Kidney (tissue), 14 donors: Measurements from ENCODE around the gene FIBCD1. TPM values are rescaled to one million over a fixed set of nuclear protein-coding genes. Genes with fewer than 3 reads are reported as not detected.

Source experiments
- DNase-seq, 5 donors: peaks; one replicate each; pipeline ENCODE4 v3.0.0-alpha.2; 2013 to 2020
- FAIRE-seq: peaks from 2 replicates; lab custom pipeline; 2012; peaks lifted over from hg19 to GRCh38; lab: Jason Lieb, UNC
- H3K27ac ChIP-seq, 2 donors: one replicate each; pipeline ENCODE4 v1.7.0; 2013; ENCODE audit warnings: low read depth in 2 of 2, low read length in 2 of 2, inconsistent platforms in 1 of 2
- H3K27me3 ChIP-seq: one replicate; pipeline ENCODE4 v1.7.1; 2013; ENCODE audit warnings: low read length, inconsistent platforms; ENCODE audit not compliant: control insufficient read depth, insufficient read depth
- H3K36me3 ChIP-seq, 3 donors: one replicate each; pipeline versions ENCODE4 v1.7.0 to v1.7.1; 2013; ENCODE audit warnings: low read length in 3 of 3, control low read depth in 1 of 3, inconsistent platforms in 1 of 3; ENCODE audit not compliant: insufficient read depth in 3 of 3, control insufficient read depth in 2 of 3
- H3K4me1 ChIP-seq, 3 donors: one replicate each; pipeline versions ENCODE4 v1.7.0 to v1.7.1; 2013; ENCODE audit warnings: low read length in 3 of 3, inconsistent platforms in 1 of 3, low read depth in 1 of 3; ENCODE audit not compliant: control insufficient read depth in 2 of 3, insufficient read depth in 2 of 3
- H3K4me3 ChIP-seq, 3 donors: one replicate each; pipeline versions ENCODE4 v1.7.0 to v1.8.1; 2013; ENCODE audit warnings: low read length in 3 of 3, control low read depth in 1 of 3, inconsistent platforms in 1 of 3
- H3K9ac ChIP-seq, 3 donors: one replicate each; pipeline versions ENCODE4 v1.7.0 to v1.7.1; 2013; ENCODE audit warnings: low read length in 3 of 3, control low read depth in 1 of 3, inconsistent platforms in 1 of 3
- H3K9me3 ChIP-seq, 3 donors: one replicate each; pipeline versions ENCODE4 v1.7.0 to v1.7.1; 2013; ENCODE audit warnings: low read length in 3 of 3, control low read depth in 1 of 3, inconsistent platforms in 1 of 3; ENCODE audit not compliant: control insufficient read depth in 2 of 3, insufficient read depth in 1 of 3
- intact Hi-C: fragments of 100-400 bp; cut with DNase I; formaldehyde crosslinking; loops from one replicate; pipeline ENCODE4 v1.11.1; 2022
- polyA plus RNA-seq: library from polyadenylated mRNA; stranded (reverse); fragments of 350-450 nt; fragmentation: Illumina TruSeq; extraction: RNeasy Lipid Tissue Mini Kit (QIAGEN cat#74804); gene quantifications from one replicate; pipeline ENCODE4 v1.2.3, GENCODE V29; 2014; ENCODE audit warnings: low read depth, low replicate concordance; ENCODE audit not compliant: insufficient read depth
- total RNA-seq: library from RNA; stranded (reverse); fragmentation: NEBNext Ultra II Directional; extraction: Animal tissue kit (Norgen Biotek cat#: 25700); gene quantifications from one replicate; pipeline ENCODE4 v1.2.1, GENCODE V29; 2021
- TF ChIP-seq, protein P1 (sequence below): IDR thresholded peaks from 3 replicates; pipeline ENCODE4 v1.5.1; 2012; ENCODE audit warnings: mild to moderate bottlenecking, moderate library complexity, borderline replicate concordance; ENCODE audit not compliant: insufficient read depth; ENCODE audit errors: extremely low read depth
- donor health status: control.
- donor health status: control.
- donor health status: control.
- donor health status: control.
- donor health status: control.
- donor health status: DM: yes; HTN: yes; CAD: no.
- donor health status: Normal renal cell carcinoma (clear cell type).

FIBCD1 gene
- total and polyA plus RNA-seq, 2 donors from 2014 or later, result 0.25 TPM; not detected in 1

- Histone ChIP-seq H3K27ac (no peak overlapping the region), H3K4me1 (no peaks in the 10 kb centered on the region), H3K36me3 (no peaks in the 10 kb centered on the region), H3K9ac (no peak overlapping the region), H3K27me3 (no peaks in the 10 kb centered on the region), H3K4me3 (no peak overlapping the region), H3K9me3 (no peaks in the 10 kb centered on the region)
- TF ChIP-seq, protein P1, sequence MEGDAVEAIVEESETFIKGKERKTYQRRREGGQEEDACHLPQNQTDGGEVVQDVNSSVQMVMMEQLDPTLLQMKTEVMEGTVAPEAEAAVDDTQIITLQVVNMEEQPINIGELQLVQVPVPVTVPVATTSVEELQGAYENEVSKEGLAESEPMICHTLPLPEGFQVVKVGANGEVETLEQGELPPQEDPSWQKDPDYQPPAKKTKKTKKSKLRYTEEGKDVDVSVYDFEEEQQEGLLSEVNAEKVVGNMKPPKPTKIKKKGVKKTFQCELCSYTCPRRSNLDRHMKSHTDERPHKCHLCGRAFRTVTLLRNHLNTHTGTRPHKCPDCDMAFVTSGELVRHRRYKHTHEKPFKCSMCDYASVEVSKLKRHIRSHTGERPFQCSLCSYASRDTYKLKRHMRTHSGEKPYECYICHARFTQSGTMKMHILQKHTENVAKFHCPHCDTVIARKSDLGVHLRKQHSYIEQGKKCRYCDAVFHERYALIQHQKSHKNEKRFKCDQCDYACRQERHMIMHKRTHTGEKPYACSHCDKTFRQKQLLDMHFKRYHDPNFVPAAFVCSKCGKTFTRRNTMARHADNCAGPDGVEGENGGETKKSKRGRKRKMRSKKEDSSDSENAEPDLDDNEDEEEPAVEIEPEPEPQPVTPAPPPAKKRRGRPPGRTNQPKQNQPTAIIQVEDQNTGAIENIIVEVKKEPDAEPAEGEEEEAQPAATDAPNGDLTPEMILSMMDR, result no peak
- intact Hi-C loops, result no loop called here
- FAIRE-seq, result no peak
- DNase-seq, result peak in 1 of 5 donors; percentile 43
Measured at GRCh38 chr9:130982636-130983358, 43.8 kb upstream of the FIBCD1 start.

DNA sequence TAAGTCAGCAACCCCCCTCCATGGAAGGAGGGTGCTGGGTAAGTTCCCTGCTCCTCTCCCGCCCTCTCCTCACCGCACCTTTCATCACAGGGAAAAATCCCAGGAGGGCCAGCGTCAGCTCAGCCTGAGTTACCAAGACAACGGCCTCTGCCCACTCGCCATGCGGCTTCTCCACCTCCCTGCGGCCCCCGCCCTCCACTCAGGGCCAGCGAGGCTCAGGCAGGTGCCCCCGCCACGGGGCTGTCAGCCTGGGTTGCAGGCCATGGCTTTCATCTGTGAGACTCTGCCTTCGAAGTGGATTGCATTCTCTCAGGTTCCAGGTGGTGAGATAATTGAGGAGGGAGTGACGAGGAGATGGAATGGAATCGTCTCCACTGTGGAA lies 42.7 kb upstream of the FIBCD1 start:
- Histone ChIP-seq H3K27ac (no peak overlapping the region), H3K9ac (no peak overlapping the region), H3K36me3 (no peaks in the 10 kb centered on the region), H3K4me3 (no peak overlapping the region), H3K9me3 (no peaks in the 10 kb centered on the region), H3K27me3 (no peaks in the 10 kb centered on the region), H3K4me1 (no peaks in the 10 kb centered on the region)
- DNase-seq (peak in 4 of 5 donors; percentile 46 to 72 (median 66)), FAIRE-seq (no peak)
- intact Hi-C loops, result no loop called here
- TF ChIP-seq, protein P1, result no peak

- Histone ChIP-seq H3K9ac (no peak overlapping the region), H3K36me3 (no peaks in the 10 kb centered on the region), H3K27me3 (no peaks in the 10 kb centered on the region), H3K9me3 (no peaks in the 10 kb centered on the region), H3K4me3 (no peak overlapping the region), H3K27ac (no peak overlapping the region), H3K4me1 (no peaks in the 10 kb centered on the region)
- no peak for DNase-seq
- intact Hi-C loops, result no loop called here
- TF ChIP-seq, protein P1, result no peak
- no peak for FAIRE-seq
Measured at GRCh38 chr9:130981002-130981755, 42.1 kb upstream of the FIBCD1 start.
